PC-3 (cell line): ENCODE data around the gene KCNH3. TPM values are rescaled to one million over a fixed set of nuclear protein-coding genes. Genes with fewer than 3 reads are reported as not detected.

Experiments used
- total RNA-seq: library from RNA; depleted of rRNA; stranded (reverse); fragments of >200 nt; gene quantifications from 2 replicates; pipeline ENCODE4 v1.2.3, GENCODE V29; 2014; rRNA removed

Gene KCNH3
- total RNA-seq, 1 experiment from 2014 or later: 0.07 TPM

Other genes with a start within 250 kb of the KCNH3 start
- 0.15 TPM in 1 of 2 replicates, not detected in the other for gene PRPH, start 243.9 kb upstream of the KCNH3 start, total RNA-seq
- gene TROAP, start 215.8 kb upstream of the KCNH3 start, total RNA-seq: 99.2 and 103 TPM in 2 replicates
- 5.3 and 6.9 TPM in 2 replicates for gene C1QL4, start 201.8 kb upstream of the KCNH3 start, total RNA-seq
- gene DNAJC22, start 192.1 kb upstream of the KCNH3 start, total RNA-seq: 12.9 and 16.8 TPM in 2 replicates
- gene SPATS2, start 171.6 kb upstream of the KCNH3 start, total RNA-seq: 27.0 and 29.0 TPM in 2 replicates
- 86.8 and 95.8 TPM in 2 replicates for gene MCRS1, start 29.1 kb downstream of the KCNH3 start, total RNA-seq
- 0.80 and 1.1 TPM in 2 replicates for gene FAM186B, start 66.6 kb downstream of the KCNH3 start, total RNA-seq
- gene PRPF40B, start 84.5 kb downstream of the KCNH3 start, total RNA-seq: 16.2 and 17.7 TPM in 2 replicates
- gene FMNL3, start 168.4 kb downstream of the KCNH3 start, total RNA-seq: 5.2 and 6.2 TPM in 2 replicates
- 396 and 402 TPM in 2 replicates for gene TMBIM6, start 202.5 kb downstream of the KCNH3 start, total RNA-seq